Fibroblast of gingiva (primary cell): ENCODE results near the gene EXOSC7.
"Not testable (repeated sequence)": the region's sequence is repeated elsewhere in the genome, so short reads cannot be mapped to it uniquely, and the experiment has no call there.

ENCODE experiments used
- DNase-seq: peaks from one replicate; pipeline ENCODE4 v3.0.0-alpha.2; 2011; ENCODE audit warnings: low read depth

The EXOSC7 gene

DNA sequence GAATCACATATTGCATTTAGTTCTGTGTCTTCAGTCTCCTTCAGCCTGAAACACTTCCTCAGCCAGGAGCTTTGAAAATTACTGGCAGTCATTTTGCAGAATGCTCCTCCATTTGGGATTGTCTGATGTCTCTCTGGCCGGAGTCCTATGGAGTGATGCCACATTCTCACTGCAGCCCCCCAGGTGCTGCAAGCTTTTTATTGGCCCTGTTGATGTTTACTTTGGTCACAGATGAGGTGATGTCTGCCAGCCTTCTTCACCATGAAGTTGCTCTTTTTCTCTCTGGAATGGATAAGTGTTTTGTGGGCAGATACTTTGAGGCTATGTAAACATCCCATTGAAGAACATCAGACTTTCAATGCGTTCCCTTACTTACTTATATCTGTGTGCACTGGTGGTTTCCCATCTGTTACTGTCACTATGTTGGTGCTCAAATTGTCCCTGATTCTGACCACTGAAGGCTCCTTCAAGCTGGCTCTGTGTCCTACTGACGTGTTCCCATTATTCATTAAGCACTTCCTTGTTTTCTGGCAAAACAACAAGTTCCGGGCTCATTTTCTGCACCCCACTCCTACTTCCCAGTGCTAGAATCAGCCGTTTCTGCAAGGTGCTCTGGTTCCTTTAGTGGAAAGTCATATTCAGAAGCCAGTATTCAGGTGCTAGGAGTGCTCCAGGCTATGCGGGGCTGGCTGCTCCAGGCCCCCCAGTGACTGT is 48.7 kb downstream of the EXOSC7 start:
- no peak for DNase-seq

- DNase-seq = peak; percentile 84
These were observed 50.0 kb downstream of the EXOSC7 start, which contains the start of gene CLEC3B for GRCh38 chr3:45026038-45026437. CLEC3B (plus strand) TSS chr3:45026303; CDS start chr3:45026363, 60 bp downstream.

GRCh38 chr3:45026957-45027356 is 50.9 kb downstream of the EXOSC7 start:
- DNase-seq = peak; percentile 92

- DNase-seq = no peak
These were observed 51.4 kb downstream of the EXOSC7 start for GRCh38 chr3:45027441-45027840.

DNA sequence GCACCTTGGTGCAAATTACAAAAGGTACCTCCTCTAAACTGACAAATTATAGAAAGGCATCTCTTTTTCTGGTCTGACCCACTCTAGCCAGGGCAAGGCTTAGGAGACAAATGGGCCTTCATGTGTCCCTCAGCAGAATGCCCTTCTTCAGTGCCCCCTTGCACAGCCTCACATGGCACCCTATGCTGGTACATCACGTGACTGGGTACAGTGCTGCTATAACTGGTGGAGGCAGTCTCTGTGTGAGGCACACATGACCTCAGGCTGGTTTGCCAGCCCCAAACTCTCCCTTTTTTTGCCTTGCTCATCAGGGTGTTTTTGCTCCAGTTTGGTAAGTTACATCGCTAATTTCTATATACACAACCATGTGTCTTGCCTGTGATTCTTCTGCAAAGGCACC is 53.2 kb downstream of the EXOSC7 start:
- DNase-seq = no peak

- no peak for DNase-seq
These were observed 53.6 kb downstream of the EXOSC7 start for GRCh38 chr3:45029661-45030060.

- no peak for DNase-seq
These were observed 55.5 kb downstream of the EXOSC7 start for GRCh38 chr3:45031531-45031930.

GRCh38 chr3:45032113-45032512 is 56.1 kb downstream of the EXOSC7 start:
- DNase-seq = no peak

GRCh38 chr3:45033791-45034190 is 57.7 kb downstream of the EXOSC7 start:
- no peak for DNase-seq

- DNase-seq = no peak
These were observed 58.7 kb downstream of the EXOSC7 start for GRCh38 chr3:45034612-45035252.

DNA sequence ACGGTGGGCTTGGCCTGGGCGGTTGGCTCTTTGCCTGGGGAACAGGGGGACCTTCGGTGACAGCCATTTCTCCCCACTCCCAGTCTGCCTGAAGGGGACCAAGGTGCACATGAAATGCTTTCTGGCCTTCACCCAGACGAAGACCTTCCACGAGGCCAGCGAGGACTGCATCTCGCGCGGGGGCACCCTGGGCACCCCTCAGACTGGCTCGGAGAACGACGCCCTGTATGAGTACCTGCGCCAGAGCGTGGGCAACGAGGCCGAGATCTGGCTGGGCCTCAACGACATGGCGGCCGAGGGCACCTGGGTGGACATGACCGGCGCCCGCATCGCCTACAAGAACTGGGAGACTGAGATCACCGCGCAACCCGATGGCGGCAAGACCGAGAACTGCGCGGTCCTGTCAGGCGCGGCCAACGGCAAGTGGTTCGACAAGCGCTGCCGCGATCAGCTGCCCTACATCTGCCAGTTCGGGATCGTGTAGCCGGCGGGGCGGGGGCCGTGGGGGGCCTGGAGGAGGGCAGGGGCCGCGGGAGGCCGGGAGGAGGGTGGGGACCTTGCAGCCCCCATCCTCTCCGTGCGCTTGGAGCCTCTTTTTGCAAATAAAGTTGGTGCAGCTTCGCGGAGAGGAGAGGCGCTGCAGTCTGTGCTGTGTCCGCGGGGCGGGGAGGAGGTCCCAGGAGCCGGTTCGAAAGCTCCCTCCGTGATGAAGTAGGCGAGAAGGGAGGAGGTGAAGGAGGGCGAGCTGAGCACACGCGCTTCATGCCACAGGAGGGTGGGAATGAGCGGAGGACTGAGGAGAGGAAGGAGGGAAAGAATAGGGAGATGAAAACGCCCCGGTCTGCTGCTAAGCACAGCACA is 59.6 kb downstream of the EXOSC7 start:
- peak; percentile 22 for DNase-seq

- peak; percentile 89 for DNase-seq
These were observed 61.8 kb downstream of the EXOSC7 start for GRCh38 chr3:45037720-45038455.

DNA sequence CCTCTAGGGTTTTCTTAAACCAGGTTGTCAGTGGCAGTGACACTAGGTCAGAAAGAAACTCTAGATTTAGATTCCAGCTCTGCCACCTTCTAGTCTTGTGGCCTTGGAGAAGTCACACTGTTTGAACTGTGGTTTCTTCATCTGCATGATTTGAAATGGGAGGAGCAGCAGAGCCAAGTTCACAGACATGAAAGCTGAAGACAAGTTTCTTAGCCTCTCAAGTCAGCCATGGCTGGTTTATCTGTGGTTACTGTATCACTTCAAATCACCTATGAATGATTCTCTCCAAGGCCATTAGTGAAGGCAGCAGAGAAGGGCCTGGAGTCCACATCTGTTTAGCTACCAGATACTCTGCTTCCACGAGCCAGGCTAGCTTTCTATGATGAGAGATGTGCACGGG is 65.6 kb downstream of the EXOSC7 start:
- DNase-seq = no peak

- DNase-seq = no peak
These were observed 66.1 kb downstream of the EXOSC7 start for GRCh38 chr3:45042162-45042561.

DNA sequence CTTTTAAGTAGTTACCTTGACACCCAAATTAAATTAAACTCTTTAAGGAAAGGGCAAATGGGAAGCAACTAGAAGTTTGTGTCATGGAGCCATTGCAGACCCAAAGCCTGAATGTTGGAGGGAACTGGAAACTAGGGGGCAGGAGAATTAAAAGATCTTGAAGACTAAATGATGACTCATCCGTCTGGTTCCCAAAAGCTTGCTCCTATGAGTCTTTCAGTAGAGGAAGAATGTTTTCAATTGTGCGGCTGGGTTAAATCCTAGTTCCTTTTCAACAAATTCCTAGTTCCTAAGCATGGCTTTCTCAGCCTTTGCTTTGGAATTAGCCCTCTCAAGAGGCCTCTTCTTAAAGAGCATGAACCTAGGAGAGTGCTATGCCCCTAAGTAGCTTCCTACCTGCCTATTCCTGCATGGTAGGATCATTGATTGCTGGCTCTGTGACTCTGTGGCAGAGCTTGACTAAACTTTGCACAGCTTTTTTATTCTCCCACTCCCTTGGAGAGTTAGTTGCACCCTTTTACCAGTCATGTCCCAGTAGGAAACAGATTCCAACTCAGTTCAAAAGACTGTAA is 67.8 kb downstream of the EXOSC7 start:
- peak; percentile 79 for DNase-seq

GRCh38 chr3:45048244-45048643 is 72.2 kb downstream of the EXOSC7 start:
- DNase-seq = no peak

- DNase-seq = no peak
These were observed 73.8 kb downstream of the EXOSC7 start for GRCh38 chr3:45049807-45050206.

GRCh38 chr3:45051685-45052084 is 75.6 kb downstream of the EXOSC7 start:
- no peak for DNase-seq

- not testable (repeated sequence) for DNase-seq
These were observed 77.8 kb downstream of the EXOSC7 start for GRCh38 chr3:45053805-45054195.

DNA sequence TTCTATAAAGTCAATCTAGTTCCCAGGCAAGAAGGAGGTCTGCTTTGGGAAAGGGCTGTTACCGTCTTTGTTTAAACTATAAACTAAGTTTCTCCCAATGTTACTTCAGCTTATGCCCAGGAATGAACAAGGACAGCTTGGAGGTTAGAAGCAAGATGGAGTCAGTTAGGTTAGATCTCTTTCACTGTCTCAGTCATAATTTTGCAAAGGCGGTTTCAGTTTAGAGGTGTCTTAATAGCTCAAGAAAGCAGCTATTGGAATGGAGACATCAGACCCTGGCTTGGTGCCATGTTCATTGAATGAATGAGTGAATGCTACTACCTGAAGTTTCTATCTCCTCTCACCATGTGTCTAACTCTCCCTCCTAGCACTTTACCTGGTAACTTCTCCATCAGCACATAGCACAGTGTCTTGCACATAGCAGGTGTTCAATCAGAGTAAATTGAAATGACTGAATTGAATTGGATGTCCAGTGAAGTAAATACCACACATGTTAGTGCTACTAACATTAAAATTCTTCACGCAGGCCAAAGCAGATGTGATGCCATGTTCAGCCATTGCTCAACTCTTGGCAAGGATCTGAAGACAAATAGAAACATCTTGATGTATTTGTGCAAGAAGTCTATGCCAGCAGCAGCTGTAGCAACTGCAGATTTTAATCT is 78.3 kb downstream of the EXOSC7 start:
- peak; percentile 98 for DNase-seq

DNA sequence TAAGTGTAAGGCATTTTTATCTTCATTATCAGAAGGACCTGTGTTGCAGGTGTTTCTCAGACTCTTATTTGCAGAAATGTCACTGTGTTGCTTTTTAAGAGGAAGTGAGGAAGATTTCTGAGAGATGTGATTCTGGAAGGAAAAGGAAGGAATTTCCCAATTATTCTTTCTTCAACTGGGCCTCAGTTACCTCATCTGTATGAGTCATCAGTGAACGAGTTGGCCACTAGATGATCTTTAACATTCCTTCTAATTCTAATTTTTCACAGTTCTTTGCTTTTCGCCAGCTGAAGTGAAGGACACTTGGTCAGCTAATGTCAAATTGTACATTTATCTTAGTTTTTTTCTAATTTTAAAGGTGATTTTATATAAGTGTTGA is 79.0 kb downstream of the EXOSC7 start:
- peak; percentile 77 for DNase-seq
